Osteoblast (primary cell): ENCODE results near the gene XBP1. TPM values are rescaled to one million over a fixed set of nuclear protein-coding genes. Genes with fewer than 3 reads are reported as not detected.
A peak's percentile ranks its signal among the peaks of the same experiment; 100 is the strongest.
"Not testable (repeated sequence)": the region's sequence is repeated elsewhere in the genome, so short reads cannot be mapped to it uniquely, and the experiment has no call there.

Experiments used
- DNase-seq: peaks from one replicate; pipeline ENCODE4 v3.0.0; 2011; ENCODE audit warnings: low spot score, mixed read lengths; ENCODE audit not compliant: insufficient read length; ENCODE audit errors: missing footprints
- H2AFZ ChIP-seq: 2 replicates; pipeline ENCODE4 v1.6.0; 2011; ENCODE audit warnings: mild to moderate bottlenecking, low read length
- H3K27ac ChIP-seq: 2 replicates; pipeline ENCODE4 v1.5.1; 2011; ENCODE audit warnings: mild to moderate bottlenecking, low read depth, low read length, moderate library complexity
- H3K27me3 ChIP-seq: 2 replicates; pipeline ENCODE4 v1.6.0; 2012; ENCODE audit warnings: mild to moderate bottlenecking, control low read depth, inconsistent platforms, low read length, moderate library complexity; ENCODE audit not compliant: insufficient read depth
- H3K36me3 ChIP-seq: 2 replicates; pipeline ENCODE4 v1.5.1; 2011; ENCODE audit warnings: mild to moderate bottlenecking, low read length, control low read depth, moderate library complexity; ENCODE audit not compliant: insufficient read depth
- H3K4me1 ChIP-seq: 2 replicates; pipeline ENCODE4 v1.5.1; 2011; ENCODE audit warnings: mild to moderate bottlenecking, low read length, control low read depth, moderate library complexity; ENCODE audit not compliant: insufficient read depth
- H3K4me2 ChIP-seq: 2 replicates; pipeline ENCODE4 v1.6.0; 2011; ENCODE audit warnings: mild to moderate bottlenecking, low read length; ENCODE audit not compliant: insufficient read depth
- H3K4me3 ChIP-seq: fragments of 200-600 bp; sonication (generic); 3 replicates; pipeline ENCODE4 v1.5.1; 2012; ENCODE audit warnings: mild to moderate bottlenecking, low read length, inconsistent platforms; ENCODE audit not compliant: insufficient read depth
- H3K79me2 ChIP-seq: 2 replicates; pipeline ENCODE4 v1.6.0; 2012; ENCODE audit warnings: mild to moderate bottlenecking, low read length, control low read depth, inconsistent platforms; ENCODE audit not compliant: insufficient read depth
- H3K9me3 ChIP-seq: 2 replicates; pipeline ENCODE4 v1.5.1; 2011; ENCODE audit warnings: low read depth, low read length, control low read depth
- H4K20me1 ChIP-seq: 2 replicates; pipeline ENCODE4 v1.6.0; 2012; ENCODE audit warnings: mild to moderate bottlenecking, low read length, control low read depth; ENCODE audit not compliant: insufficient read depth
- small RNA-seq: library from RNA; depleted of rRNA; stranded (forward); fragments of <200 nt; gene quantifications from one replicate; pipeline ENCODE3, GENCODE V24; 2012
- total RNA-seq: library from RNA; depleted of rRNA; stranded (reverse); fragments of >200 nt; gene quantifications from 2 replicates; pipeline ENCODE4 v1.2.3, GENCODE V29; 2012
- TF ChIP-seq, protein P1 (sequence below): IDR thresholded peaks from 2 replicates; pipeline ENCODE4 v1.5.1; 2011; ENCODE audit warnings: mild to moderate bottlenecking, low read depth, low read length, moderate library complexity; ENCODE audit errors: extremely low read depth

XBP1 gene
- total RNA-seq, 1 donor, result 219 TPM

DNA sequence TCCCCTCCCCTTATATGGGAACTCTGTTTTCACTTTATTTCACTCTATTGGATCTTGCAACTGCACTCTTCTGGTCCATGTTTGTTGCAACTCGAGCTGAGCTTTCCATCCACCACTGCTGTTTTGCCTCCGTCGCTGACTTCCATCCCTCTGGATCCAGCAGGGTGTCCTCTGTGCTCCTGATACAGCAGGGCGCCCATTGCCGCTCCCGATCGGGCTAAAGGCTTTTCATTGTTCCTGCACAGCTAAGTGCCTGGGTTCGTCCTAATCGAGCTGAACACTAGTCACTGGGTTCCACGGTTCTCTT lies 39.0 kb downstream of the XBP1 start:
- Histone ChIP-seq H3K27ac (no peak overlapping the region), H2AFZ (no peak overlapping the region), H3K4me3 (no peak overlapping the region), H3K36me3 (no peaks in the 10 kb centered on the region), H4K20me1 (no peaks in the 10 kb centered on the region), H3K4me1 (no peaks in the 10 kb centered on the region), H3K4me2 (no peak overlapping the region), H3K27me3 (no peaks in the 10 kb centered on the region), H3K9me3 (no peaks in the 10 kb centered on the region), H3K79me2 (no peaks in the 10 kb centered on the region)
- TF ChIP-seq, protein P1, sequence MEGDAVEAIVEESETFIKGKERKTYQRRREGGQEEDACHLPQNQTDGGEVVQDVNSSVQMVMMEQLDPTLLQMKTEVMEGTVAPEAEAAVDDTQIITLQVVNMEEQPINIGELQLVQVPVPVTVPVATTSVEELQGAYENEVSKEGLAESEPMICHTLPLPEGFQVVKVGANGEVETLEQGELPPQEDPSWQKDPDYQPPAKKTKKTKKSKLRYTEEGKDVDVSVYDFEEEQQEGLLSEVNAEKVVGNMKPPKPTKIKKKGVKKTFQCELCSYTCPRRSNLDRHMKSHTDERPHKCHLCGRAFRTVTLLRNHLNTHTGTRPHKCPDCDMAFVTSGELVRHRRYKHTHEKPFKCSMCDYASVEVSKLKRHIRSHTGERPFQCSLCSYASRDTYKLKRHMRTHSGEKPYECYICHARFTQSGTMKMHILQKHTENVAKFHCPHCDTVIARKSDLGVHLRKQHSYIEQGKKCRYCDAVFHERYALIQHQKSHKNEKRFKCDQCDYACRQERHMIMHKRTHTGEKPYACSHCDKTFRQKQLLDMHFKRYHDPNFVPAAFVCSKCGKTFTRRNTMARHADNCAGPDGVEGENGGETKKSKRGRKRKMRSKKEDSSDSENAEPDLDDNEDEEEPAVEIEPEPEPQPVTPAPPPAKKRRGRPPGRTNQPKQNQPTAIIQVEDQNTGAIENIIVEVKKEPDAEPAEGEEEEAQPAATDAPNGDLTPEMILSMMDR, result no peak
- DNase-seq, result no peak

DNA sequence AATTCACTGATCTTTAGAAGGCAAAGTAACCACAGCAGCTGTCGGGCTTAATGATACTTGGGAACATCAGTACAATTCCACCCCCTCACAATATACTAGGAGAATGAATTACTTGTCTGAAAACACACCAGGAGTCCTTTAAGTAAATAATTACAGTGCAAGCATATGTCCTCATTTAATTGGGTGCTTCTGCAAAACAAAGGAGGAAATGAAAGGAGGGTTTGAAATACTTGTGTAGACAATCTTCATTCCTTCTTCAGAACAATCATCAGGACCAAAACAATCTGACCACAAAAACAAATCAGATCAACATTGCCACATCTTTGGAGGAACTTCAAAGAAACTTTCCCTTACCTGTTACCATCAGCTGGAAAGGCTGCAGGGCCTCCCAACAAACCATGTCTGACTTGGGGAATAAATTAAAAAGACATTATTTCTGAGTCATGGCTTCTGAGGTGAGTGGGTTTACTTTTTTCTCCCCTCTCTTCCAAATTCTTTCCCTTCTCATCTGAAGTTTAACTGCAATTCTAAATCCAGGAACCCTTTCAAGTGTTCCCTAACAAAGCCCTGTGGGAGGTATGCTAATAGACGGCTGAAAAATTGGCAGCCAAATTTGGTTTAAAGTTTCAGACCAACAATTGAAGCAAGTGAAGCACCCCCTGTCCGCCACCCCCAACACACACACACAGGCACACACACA lies 40.4 kb downstream of the XBP1 start:
- Histone ChIP-seq H3K4me2 (no peak overlapping the region), H3K4me3 (no peak overlapping the region), H3K79me2 (no peaks in the 10 kb centered on the region), H3K4me1 (no peaks in the 10 kb centered on the region), H3K27me3 (no peaks in the 10 kb centered on the region), H2AFZ (no peak overlapping the region), H3K36me3 (no peaks in the 10 kb centered on the region), H3K27ac (no peak overlapping the region), H3K9me3 (no peaks in the 10 kb centered on the region), H4K20me1 (no peaks in the 10 kb centered on the region)
- DNase-seq, result peak; percentile 58
- TF ChIP-seq, protein P1, result no peak

DNA sequence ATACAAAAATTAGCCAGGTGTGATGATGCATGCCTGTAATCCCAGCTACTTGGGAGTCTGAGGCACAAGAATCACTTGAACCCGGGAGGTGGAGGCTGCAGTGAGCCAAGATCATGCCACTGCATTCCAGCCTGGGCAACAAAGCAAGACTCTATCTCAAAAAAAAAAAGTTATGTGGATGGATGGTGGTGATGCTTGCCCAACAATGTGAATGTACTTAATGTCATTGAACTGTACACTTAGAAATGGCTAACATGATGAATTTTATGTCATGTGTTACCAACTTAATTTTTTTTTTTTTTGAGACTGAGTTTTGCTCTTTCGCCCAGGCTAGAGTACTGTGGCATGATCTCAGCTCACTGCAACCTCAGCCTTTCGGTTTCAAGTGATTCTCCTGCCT lies 45.9 kb downstream of the XBP1 start:
- not testable (repeated sequence) for H4K20me1 ChIP-seq, H2AFZ ChIP-seq, H3K27me3 ChIP-seq, H3K4me3 ChIP-seq, H3K4me2 ChIP-seq, H3K79me2 ChIP-seq, H3K9me3 ChIP-seq, DNase-seq, H3K27ac ChIP-seq
- Histone ChIP-seq H3K4me1 (peaks cover 18% of the 10 kb centered on the region), H3K36me3 (peaks cover 10% of the 10 kb centered on the region)

DNA sequence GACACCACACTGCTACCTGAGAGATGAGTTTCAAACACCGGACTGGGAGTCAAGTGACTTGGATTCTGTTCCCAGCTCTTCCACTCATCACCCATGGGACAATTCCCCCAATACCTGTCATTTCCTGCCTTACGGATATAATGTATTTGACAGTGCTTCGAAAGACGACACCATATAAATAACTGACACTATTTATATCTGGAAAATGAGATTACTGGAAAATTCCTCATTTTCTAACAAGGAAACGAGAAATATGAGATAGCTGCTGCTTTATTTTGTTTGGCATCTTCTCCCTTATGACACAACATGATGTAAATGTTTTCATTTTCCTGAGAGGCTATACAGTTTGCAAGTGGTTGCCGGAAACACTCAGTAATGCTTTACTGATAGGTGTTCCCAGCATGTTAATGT lies 49.9 kb downstream of the XBP1 start:
- H3K79me2 ChIP-seq, result no peaks in the 10 kb centered on the region
- H3K27ac ChIP-seq, result peak overlapping the region; percentile 92
- H4K20me1 ChIP-seq, result no peaks in the 10 kb centered on the region
- DNase-seq, result peak; percentile 91
- H3K4me2 ChIP-seq, result peak overlapping the region; percentile 68
- TF ChIP-seq, protein P1, result no peak
- no peaks in the 10 kb centered on the region for H3K9me3 ChIP-seq
- no peaks in the 10 kb centered on the region for H3K27me3 ChIP-seq
- H3K4me1 ChIP-seq, result peaks cover 18% of the 10 kb centered on the region
- H2AFZ ChIP-seq, result peak overlapping the region; percentile 11
- H3K36me3 ChIP-seq, result peaks cover 35% of the 10 kb centered on the region
- peak overlapping the region; percentile 16 for H3K4me3 ChIP-seq

Small RNA genes lying within 50 kb of the gene (small RNA-seq; reads per million reads assigned to genes)
- gene Z93930.1, result not detected

Other genes with a start within 250 kb of the XBP1 start
- 40.4 and 48.1 TPM in 2 replicates for gene TTC28, start 120.7 kb downstream of the XBP1 start, total RNA-seq
- 10.0 and 13.4 TPM in 2 replicates for gene CHEK2, start 58.7 kb downstream of the XBP1 start, total RNA-seq
- 13.0 and 16.8 TPM in 2 replicates for gene HSCB, start 58.5 kb downstream of the XBP1 start, total RNA-seq
- gene CCDC117, start 27.9 kb downstream of the XBP1 start, total RNA-seq, result 25.9 and 28.6 TPM in 2 replicates
- gene ZNRF3, start 83.0 kb upstream of the XBP1 start, total RNA-seq, result 4.7 and 6.9 TPM in 2 replicates